ENCODE results near the gene NUP62.

NUP62 gene

GRCh38 chr19:49924004-49924880 is 5.1 kb downstream of the NUP62 start:
- DNase-seq, result no peak

- no peak for DNase-seq
These were observed 6.0 kb downstream of the NUP62 start for GRCh38 chr19:49923055-49924003.

DNA sequence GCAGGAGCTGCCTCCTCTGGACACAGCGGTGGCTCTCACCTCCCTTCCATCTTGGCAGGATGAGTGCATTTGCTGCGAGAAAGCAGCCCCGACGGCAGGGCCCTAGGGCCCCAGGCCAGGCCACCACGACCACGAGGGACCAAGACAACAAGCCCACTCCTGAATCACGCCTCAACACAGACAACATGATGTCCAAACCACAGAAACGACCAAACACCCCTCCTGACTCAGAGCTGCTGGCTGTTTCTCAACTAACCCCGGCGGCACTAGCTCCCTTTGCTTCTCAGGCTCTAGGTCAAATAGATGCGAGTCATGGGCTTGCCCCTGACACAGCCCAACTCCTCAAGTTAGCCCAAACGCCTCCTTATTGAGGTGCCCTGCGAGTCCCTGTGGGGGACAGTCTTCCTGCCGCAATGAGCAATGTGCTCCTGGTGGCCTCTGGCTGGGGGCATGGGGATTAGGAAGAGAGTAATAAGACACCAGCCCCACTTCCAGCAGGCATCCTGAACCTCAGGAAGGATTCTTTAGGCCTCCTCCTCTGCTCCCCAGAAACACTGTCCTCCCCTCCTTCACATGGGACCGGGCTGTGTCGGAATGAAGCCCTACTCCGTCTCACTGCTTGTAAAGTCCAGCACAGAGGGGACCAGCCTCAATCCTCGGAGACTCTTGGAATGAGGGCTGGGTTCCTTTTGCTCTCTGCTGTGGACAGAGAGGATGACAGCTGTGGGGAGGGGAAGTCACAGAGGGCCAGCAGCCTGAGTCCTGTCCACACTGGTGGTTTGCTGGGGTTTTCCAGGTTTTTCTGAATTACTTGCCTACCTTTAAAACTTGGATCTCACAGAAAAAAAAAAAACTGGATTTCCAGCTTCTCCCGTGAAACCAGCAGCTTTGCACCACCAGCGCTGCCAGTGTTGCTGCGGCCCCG is 7.2 kb downstream of the NUP62 start:
- DNase-seq, result no peak

- no peak for DNase-seq
These were observed 8.5 kb downstream of the NUP62 start for GRCh38 chr19:49920624-49921363.

- DNase-seq, result no peak
These were observed 11.2 kb downstream of the NUP62 start for GRCh38 chr19:49918089-49918488.

- DNase-seq, result no peak
These were observed 12.2 kb downstream of the NUP62 start for GRCh38 chr19:49916839-49917733.

GRCh38 chr19:49915271-49915670 is 14.0 kb downstream of the NUP62 start:
- DNase-seq, result no peak

GRCh38 chr19:49913720-49914119 is 15.6 kb downstream of the NUP62 start:
- DNase-seq, result no peak

DNA sequence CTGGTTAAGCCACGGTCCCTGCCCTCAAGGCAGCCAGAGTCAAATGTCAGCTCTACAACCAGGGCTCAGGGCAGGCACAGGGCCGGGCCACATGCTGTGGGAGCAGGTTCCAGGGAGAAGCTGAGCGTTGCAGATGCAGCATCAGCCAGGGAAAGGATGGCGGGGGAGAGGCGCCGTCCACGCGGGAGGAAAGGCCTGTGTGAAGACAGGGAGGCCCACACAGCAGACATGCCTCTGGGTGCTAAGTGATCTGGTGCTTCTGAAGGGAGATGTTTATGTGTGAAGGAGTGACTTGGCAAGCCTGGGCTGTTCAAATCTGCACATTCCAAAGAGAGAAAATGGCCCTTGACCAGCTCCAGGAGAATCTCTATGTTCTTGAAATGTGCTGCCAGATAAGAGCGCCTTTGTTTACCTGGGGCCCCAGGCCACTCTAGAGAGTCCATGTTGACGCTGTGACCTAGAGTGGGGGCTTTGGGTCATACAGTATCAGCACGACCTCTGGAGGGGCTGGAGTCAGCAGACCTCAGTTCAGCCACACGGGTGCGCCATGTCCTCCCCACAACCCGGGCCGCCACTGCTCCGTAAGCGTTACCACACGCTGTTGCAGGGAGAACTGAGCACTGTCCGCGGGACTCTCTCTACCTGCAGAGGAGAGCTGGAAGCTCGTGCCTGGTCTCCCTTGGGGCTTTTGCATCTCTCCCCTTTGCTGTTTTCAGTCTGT is 16.2 kb downstream of the NUP62 start:
- DNase-seq, result no peak

DNA sequence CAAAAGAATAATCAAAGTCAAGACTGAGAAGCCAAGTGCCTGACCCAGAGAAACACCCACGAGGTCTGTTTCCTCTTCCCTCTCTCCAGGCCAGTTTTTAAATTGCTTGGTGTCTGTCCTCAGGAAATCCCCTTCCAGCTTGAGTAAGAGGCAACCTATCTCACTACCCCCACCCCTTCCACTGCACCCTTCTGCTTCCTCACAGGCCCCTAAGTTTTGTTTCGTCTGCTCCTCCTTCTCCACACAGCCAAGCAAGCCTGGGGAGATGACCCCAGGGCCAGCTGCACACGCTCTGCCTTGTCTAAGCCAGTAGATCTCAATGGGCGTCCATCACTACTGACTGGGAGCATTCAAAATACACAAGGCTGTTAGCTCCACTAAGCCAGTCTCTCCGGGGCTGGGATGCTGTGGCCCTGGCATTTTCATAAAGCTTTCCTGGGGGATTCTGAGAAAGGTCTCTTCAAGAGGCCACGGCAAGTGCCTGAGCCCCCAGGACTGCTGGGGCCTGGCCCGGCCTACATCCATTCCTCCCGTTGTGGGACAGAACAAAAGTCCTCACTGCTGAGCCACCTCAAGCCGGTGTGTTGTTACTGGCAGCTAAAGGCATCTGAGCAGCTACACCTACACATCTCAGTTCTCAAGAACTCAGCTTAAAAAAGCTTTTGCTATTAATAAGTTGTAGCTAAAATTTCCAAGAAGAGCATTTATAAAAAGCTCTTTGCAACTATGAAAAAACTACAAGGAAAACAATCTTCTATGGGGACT is 17.7 kb downstream of the NUP62 start:
- DNase-seq, result peak; percentile 47

DNA sequence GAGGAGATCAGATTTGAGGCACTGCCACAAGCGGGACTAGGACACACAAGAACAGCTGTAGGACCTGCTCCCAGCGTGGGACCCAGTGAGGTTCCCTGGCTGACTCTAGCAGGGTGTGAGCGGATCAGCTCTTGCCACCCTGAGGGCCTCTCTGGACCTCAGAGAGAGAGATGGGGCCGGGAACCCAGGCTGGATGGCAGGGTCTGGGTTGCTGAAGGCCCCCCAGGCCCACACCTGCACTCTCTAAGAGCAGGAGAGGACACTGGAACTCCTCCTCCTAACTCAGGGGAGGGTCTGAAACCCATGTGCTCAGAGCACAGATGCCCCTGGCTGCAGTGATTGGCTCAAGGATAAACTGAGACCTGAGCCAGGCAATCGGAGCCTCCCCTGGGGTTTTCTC is 19.1 kb downstream of the NUP62 start:
- DNase-seq, result no peak

GRCh38 chr19:49908480-49909420 is 20.6 kb downstream of the NUP62 start:
- no peak for DNase-seq

GRCh38 chr19:49907745-49908446 is 21.4 kb downstream of the NUP62 start:
- DNase-seq, result no peak

- no peak for DNase-seq
These were observed 22.3 kb downstream of the NUP62 start for GRCh38 chr19:49906879-49907564.

DNA sequence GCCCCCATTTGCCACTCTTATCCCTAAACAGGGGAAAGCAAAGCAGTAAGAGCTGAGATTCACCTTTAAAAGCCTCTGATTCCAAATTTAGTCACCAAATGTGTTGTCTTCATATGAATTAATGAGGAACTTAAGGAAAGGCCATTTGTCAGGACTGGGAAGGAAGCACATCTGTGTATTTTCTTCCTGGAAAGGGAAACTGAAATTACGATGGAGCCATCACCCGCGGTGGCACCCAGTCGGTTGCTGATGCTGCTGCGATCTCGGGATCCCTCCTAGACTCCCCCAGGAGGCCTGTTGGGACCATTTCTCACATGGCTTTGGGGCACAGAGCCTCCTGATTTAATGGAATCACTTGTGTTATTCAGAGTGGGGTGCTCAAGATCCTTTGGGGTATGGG is 25.2 kb downstream of the NUP62 start:
- DNase-seq, result no peak

DNA sequence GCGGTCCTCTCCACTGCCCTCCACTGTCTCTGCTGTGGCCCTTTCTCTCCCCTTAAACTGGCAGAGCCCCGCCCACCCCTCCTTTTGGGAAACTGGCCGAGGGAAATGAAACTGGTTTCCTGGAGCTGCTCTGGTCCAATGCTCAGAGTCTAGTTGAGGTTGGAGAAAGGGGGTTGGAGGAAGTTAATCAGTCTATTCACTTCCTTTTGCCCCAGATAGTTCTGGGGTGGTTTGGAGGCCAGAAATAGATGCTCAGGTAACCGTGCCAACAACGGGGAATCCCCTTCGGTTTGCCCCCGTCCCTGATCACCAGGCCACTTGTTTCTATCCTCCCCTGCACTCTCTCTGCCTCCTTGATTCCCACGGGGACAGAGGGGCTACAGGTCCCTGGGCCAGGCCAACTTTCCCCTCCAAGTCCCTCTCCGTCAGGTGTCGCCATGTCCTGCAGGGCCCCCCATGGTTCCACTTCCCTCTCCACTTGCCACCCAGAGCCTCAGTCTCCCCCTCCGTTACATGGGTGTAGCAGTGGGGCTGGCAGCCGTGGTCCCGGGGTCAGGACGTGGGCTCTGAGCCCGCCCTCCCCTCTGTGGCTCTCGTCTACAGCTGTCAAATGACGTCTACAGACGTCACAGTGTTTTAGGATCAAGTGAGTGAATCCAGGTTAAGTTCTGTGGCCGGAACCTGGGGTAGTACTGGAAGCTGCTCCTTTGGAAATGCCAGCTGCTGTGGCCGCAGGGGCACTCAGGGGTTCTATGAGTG is 32.3 kb downstream of the NUP62 start, which contains the start of gene IL4I1:
Gene IL4I1, minus strand, starts transcription at position 25 of the 759 bp plus-strand sequence. CDS start 727 bp downstream, outside the sequence.
- DNase-seq, result peak; percentile 66

Measured in stimulated activated CD4-positive, alpha-beta T cell treated with anti-CD3 and anti-CD28 coated beads, Interleukin-4, amount 100 ng/mL, for 24 hours (primary cell).